GM19023 (cell line): ENCODE results near the gene SHFL.

Experiments used
- ATAC-seq: cut with Tn5 transposase; IDR thresholded peaks from one replicate; pipeline ENCODE4 v1.9.1; 2021; ENCODE audit warnings: mild to moderate bottlenecking, moderate library complexity; ENCODE audit not compliant: unreplicated experiment

Gene SHFL

DNA sequence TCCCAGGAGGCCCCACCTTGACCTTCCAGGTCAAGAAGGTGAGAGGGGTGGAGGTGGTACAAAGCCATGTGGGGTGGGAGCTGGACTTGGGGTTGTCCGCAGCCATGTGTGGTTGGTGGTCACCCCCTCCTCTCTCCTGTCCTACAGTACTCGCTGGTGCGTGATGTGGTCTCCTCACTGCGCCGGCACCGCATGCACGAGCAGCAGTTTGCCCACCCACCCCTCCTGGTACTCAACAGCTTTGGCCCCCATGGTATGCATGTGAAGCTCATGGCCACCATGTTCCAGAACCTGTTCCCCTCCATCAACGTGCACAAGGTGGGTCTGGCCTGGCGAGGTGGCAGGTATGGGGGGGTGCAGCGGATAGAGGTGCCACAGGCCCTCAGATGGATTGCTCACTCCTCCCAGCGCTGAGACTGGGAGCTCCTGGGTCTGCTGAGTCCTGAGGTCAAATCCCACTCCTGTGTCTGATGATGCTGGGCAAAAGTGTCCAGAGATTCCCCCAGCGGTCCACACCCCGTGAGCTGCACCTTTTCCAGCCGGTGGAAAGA is 21.8 kb downstream of the SHFL start:
- no peak for ATAC-seq

DNA sequence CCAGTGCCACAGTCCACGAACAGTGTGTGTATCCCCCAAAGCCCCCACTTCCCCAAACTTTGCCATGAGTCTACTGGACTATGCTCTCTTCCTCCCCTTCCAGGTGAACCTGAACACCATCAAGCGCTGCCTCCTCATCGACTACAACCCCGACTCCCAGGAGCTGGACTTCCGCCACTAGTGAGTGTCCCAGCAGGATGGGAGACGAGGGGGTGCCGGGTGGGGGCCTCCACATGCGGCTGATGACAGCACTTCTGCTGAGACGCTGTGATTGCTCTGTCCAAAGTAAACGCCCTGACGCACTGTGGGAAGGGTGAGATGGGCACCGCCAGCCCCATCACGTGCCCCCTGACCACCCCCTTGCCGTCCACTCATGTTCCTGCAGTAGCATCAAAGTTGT is 23.4 kb downstream of the SHFL start:
- no peak for ATAC-seq

DNA sequence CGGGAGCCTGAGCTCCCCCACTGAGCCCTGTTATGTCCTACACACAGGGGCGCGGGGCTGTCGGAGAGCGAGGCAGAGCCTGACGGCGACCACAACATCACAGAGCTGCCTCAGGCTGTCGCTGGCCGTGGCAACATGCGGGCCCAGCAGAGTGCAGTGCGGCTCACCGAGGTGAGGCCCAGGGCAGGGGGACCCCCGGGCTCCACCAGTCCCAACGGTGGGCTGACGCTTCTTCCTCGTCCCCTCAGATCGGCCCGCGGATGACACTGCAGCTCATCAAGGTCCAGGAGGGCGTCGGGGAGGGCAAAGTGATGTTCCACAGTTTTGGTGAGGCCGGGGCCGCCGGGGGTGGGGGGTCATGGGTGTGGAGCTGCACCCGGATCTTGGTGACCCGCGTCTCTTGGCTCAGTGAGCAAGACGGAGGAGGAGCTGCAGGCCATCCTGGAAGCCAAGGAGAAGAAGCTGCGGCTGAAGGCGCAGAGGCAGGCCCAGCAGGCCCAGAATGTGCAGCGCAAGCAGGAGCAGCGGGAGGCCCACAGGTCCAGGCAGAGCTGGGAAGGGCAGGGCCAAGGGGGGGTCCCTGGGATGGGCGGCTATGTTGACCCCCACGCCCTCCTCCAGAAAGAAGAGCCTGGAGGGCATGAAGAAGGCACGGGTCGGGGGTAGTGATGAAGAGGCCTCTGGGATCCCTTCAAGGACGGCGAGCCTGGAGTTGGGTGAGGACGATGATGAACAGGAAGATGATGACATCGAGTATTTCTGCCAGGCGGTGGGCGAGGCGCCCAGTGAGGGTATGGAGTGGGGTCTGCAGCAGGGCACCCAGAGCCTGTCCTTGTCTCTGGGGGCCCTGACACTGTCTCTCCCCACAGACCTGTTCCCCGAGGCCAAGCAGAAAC is 24.2 kb downstream of the SHFL start:
- no peak for ATAC-seq

DNA sequence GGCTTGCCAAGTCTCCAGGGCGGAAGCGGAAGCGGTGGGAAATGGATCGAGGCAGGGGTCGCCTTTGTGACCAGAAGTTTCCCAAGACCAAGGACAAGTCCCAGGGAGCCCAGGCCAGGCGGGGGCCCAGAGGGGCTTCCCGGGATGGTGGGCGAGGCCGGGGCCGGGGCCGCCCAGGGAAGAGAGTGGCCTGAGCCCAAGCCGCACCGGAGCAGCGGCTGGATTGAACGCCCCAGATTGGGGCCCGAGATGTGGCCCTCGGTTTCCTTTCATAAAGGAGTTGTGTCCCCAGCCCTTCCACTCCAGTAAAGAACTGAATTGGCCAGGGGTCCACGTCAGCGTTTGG is 24.8 kb downstream of the SHFL start:
- ATAC-seq = no peak

DNA sequence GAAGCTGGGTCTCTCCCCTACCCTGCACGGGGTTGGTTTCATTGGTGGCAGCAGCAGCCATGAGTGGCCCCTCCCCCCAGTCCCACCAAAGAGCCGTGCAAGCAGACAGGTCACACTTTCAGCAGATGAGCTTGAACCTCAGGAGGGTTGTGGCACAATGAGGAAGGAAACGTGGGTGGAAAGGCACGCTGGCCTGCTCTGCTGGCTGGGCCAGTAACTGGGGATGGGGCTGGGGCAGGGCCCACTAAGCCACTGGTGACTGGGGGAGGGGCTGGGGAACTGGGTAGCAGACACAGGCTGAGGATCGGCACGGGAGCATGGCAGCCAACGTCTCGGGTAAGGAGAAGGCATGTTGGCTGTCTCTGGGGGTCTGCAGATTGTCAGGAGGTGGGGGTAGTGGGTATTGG is 25.3 kb downstream of the SHFL start, which contains the start of gene P2RY11:
Gene P2RY11, plus strand, starts transcription at position 289 of the 407 bp plus-strand sequence. Its CDS starts 29 bp downstream, at position 318.
- no peak for ATAC-seq

DNA sequence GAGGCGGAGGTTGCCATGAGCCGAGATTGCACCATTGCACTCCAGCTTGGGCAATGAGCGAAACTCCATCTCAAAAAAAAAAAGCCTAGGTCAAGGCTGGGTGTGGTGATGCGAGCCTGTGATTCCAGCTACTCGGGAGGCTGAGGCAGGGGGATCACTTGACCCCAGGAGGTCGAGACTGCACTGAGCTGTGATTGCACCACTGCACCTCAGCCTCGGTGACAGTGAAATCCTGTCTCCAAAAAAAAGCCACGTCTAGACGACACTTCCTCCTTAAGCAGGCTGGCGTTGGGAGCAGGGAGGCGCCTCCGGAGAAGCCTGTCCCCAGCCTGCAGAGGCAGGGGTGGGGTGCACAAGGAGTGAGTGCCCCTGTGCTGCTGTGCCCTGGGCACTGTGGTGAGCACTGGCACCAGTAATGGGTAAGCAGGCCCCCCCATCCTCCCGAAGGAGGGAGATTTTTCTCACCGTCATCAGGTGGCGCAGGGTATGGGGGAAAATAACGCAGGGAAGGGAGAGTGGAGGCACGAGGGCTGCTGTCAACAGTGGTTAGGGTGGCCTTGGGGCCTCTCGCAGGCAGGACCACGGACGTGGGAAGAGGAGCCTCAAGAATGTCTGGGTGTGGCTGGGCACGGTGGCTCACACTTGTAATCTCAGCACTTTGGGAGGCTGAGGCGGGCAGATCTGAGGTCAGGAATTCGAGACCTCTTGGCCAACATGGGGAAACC is 26.1 kb downstream of the SHFL start:
- no peak for ATAC-seq

DNA sequence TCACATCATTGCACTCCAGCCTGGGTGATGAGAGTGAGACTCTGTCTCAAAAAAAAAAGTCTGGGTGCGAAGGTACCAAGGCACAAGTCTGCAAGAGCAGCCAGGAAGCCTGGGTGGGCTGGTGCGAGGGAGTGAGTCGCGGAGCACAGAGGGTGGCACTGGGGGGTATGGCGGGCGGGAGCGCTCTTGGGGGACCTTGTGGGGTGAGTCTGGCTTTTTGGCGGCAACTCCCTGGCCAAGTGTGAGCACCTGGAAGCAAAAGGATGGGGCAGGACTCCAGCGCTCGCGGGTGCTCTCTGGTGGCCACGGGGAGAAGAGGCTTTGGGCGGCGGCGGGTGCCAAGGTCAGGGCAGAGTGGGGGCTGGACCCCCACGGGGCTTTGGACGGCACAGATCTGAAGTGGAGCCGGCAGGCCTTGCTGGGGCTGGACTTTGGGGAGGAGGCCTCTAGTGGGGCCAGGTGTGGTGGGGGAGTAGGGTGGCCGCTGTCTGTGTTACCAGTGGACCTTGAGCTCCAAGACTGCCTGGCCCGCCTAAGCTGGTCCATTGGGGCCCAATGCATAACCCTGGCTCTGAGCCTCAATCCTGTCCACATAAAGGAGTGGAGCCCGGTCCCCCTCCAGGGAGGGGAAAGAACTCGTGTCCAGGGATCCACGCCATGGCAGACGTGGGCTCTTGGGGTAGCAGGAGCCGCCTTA is 26.9 kb downstream of the SHFL start:
- no peak for ATAC-seq

DNA sequence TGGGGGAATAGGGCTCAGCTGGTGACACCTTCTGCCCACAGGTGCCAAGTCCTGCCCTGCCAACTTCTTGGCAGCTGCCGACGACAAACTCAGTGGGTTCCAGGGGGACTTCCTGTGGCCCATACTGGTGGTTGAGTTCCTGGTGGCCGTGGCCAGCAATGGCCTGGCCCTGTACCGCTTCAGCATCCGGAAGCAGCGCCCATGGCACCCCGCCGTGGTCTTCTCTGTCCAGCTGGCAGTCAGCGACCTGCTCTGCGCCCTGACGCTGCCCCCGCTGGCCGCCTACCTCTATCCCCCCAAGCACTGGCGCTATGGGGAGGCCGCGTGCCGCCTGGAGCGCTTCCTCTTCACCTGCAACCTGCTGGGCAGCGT is 27.5 kb downstream of the SHFL start:
- no peak for ATAC-seq

DNA sequence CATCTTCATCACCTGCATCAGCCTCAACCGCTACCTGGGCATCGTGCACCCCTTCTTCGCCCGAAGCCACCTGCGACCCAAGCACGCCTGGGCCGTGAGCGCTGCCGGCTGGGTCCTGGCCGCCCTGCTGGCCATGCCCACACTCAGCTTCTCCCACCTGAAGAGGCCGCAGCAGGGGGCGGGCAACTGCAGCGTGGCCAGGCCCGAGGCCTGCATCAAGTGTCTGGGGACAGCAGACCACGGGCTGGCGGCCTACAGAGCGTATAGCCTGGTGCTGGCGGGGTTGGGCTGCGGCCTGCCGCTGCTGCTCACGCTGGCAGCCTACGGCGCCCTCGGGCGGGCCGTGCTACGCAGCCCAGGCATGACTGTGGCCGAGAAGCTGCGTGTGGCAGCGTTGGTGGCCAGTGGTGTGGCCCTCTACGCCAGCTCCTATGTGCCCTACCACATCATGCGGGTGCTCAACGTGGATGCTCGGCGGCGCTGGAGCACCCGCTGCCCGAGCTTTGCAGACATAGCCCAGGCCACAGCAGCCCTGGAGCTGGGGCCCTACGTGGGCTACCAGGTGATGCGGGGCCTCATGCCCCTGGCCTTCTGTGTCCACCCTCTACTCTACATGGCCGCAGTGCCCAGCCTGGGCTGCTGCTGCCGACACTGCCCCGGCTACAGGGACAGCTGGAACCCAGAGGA is 28.0 kb downstream of the SHFL start:
- ATAC-seq = no peak

DNA sequence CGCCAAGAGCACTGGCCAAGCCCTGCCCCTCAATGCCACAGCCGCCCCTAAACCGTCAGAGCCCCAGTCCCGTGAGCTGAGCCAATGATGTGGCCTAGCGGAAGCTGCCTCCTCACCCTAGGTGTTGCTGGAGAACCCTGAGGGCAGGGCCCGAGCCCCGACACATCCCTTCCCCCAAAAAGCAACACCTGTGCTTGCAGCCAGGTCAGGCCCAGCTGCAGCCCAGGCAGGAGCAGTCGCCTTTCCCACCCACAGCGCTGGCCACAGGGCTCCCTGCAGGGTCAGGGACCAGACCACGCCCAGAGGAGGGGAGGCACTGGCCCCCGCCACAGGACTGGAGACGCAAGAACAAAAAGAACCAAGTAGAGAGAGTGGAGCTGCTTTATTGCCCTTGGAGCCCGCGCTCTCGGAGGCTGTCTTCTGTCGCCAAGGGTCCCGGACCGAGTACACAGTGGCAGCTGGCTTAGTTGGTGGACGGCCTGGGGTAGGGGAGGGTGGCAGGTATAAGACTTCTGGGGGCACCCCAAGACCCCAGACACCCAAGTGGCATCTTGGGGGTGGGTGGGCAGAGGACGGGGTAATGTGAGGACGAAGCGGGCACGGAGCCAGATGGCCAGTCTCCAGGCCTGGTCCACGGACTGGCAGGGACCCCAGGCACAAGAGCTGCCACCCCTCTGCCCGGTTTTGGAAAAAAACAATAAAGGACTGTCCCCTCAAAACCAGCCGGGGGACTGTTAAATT is 28.7 kb downstream of the SHFL start:
- no peak for ATAC-seq

DNA sequence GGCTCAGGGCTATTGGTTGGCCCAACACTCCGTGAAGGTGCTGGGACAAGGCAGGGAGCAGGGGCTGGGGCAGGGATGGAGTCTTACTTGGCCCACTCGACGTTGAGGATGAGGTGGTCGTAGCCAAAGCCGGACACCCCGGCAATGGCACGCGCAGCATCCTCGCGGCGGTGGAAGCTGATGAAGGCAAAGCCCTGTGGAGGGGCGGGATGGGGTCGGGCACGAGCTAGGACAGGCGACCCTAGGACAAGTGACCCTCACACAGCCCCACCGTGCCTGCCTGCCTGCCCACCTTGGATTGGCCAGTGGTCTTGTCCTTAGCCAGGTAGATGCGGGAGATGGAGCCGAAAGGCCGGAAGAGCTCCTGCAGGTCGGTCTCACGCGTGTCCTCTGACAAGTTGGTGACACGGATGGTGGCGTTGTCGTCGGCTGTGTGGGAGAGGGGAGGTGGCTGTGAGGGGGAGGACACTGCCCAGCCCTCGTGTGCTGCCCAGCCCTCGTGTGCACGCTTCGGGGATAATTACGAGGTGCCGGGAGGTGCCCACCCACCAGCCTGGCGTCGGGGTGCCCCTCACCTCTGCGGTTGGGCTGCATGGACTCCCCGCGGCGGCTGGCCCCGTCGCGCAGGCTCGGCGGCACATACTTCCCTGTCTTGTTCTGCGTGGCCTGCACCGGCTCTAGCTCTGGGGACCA is 29.4 kb downstream of the SHFL start:
- ATAC-seq = no peak

DNA sequence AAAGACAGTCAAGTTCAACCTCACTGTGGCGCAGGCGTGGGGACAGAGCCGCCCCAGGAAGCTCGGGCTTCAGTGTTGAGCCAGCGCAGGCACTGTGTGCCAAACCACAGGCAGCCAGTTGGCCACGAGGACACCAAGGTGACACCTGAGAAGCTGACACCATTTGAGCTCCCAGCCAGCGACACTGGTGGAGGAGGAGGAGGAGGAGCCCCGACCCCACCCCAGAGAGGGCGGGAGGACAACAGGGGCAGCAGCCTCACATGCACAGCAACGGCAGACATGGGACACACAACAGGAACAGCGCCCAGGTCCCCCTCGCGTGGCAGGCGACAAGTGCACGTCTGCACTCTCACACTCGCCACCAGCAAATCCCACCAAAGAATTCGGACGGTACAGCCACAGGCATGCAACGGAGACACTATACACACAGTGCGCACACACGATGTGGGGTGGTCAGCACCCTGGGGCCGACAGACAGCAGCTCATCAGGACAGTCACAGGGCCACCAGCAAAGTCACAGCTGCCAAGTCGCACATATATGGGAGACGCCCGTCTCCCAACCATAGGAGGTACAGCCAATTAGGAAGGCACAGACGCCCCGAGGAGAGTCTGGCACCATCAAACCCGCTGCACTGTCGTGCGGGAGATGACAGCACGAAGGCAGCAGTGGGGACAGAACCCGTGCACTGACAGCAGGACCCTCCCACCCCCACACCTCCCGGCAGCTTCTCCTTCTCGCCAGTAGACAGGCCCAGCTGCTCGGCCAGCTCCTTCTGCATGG is 30.2 kb downstream of the SHFL start:
- no peak for ATAC-seq

DNA sequence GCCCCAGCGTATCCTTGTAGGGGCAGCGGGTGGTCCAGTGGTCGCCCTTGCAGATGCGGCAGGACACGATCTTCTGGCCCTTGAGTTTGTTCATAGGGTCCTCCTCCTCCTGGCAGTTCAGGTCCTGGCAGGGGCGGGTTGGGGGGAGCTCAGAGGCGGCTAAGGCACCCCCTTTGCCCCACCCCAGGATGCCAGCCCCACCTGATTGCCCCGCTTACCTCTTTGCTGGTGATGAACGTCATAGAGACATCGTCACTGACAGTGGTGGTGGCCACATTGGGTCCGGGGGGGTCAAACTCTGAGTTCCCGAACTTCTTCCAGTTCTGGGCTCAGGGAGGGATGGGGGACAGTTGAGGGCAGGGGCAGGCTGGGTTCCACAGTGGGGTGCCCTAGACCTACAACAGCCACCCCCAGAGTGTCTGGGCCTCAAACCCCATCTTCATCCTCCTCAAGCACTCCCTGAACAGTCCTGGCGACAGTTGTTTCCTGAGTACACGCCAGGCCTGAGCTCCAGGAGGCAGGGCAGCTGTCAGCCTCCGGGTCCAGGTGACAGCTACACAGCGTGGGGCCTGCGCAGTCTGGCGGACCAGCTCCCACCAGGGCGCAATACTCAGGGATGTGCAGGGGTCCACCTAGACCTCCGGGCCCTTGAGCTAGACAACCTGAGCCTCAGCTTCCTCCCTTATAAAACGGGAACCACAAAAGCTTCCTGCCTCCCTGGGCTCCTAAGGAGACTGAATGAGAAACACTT is 30.9 kb downstream of the SHFL start:
- no peak for ATAC-seq

DNA sequence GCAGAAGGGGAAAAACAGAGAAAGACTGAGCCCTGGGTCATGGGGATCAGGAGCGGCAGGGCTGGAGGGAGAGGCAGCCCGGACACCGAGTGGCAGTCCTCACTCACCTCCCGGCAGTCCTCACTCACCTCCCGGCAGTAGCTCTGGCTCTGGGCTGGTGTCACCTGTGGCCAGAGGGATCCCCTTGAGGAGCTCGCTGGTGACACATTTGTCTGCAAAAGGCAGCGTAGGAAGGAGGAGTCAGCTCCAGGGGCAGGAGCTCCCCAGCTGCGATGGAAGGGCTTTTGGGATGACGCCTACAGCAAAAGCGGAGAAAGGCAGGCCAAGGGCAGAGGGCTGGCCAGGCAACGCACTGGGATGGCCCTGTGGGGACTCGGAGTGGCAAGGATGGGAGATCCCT is 32.8 kb downstream of the SHFL start:
- ATAC-seq = no peak

DNA sequence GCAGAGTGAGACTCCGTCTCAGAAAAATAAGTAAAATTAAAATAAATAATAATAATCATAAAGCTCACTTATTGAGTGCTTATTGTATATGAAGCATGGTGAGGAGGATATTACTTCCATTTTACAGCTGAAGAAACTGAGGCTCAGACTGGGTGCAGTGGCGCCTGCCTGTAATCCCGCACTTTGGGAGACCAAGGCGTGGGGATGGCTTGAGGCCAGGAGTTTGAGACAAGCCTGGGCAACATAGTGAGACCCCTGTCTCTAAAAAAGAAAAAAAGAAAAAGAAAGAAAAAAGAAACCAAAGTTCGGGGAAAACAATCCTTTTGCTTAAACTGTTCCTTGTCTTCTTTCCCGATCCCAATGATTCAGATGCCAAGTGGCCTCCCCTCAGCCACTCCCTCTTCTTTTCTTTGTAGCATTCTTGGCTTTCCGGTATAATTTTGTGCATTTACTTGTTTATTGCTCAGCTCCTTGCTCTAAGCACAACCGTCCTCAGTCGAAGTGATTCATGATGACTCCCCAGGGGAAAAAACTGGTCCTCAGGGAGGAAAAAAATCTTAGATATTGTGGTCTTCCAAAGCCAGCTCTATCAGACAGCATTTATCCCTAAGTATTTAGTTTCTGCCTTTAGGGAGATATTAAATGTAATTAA is 34.5 kb downstream of the SHFL start:
- no peak for ATAC-seq

DNA sequence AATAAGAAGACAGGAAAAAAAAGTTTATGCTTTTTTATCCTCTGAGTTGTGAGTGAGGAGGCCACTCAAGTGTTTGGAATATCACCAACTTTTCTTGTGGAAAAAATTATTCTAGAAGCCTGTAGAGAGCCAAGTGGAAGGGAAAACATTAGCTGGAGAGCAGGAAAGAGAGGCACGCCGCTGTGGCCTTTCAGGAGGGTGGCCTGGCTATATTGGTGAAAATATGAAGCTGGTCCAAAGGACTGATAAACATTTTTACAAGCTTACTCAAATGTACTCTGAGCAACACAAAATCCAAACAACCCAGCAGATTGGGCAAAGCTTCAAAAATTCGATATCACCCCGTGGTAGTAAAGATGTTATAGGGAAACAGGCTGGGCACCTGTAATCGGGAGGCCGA is 35.9 kb downstream of the SHFL start:
- no peak for ATAC-seq

DNA sequence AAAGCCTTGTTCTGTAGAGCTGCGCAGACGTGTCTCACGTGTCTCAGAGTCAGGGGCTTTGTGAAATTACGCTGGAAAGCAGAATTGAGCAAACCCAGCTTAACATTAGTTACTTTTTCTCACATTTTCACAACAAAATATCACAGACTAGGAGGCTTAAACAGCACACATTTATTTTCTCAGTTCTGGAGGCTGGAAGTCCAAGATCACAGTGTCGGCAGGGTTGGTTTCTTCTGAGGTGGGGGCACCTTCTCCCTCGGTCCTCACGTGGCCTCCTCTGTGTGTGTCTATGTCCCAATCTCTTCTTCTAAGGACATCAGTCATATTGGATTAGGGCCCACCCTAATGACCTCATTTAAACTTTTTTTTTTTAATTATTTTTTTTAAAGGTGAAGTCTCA is 38.3 kb downstream of the SHFL start:
- no peak for ATAC-seq

DNA sequence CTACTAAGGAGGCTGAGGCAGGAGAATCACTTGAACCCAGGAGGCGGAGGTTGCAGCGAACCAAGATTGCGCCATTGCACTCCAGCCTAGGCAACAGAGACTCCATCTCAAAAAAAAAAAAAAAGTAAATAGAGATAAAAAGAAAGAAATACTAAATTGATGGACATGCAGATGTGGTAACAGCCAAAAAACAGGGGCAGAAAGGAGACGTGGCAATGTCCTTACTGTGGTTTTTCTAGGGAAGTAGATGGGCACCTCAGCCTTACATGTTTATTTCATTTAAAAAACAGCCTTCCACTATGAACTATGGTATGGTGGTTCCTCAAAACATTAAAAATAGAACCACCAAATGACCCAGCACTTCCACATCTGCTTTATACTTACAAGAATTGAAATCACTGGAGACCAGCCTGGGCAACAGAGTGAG is 40.1 kb downstream of the SHFL start:
- ATAC-seq = no peak
